ENCODE results near the gene MAMDC2. TPM values are rescaled to one million over a fixed set of nuclear protein-coding genes. Genes with fewer than 3 reads are reported as not detected.

The MAMDC2 gene
- total and polyA plus RNA-seq, 9 donors = 24.6 to 96.6 (median 69.5) TPM

DNA sequence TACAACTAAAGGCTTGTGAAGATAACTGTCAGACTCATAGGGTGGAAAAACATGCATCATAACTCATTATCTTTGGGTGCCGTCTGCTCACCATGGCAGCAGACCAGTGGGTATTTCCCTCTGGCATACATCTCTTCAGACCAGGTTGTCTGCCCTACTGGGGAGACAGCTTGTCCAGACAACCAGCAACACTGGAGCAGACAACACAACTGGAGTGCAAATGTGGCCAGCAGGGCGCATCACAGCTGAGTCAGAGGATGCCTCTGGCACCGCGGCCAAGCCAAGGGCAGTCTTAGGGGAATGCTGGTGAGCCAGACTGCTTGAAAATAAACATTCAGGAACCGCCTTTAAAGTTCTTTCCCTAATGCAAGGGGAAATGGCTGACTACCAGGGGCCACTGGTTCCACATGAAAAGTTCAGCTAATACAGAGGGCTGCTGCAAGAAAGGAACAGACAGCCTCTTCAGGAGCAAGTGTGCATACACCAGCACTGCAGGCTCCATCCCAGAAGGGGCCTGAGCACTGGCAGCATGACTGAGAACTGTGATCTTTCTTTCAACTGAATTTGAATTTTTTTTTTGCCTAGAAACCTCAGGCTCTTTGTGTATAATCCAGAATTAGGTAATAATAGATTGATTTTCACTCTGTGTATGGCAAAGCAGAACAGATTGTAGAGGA is 77.3 kb downstream of the MAMDC2 start:
- intact Hi-C loops (cut with DNase I) = loop anchor here in 2 of 4 donors (10.0 kb wide), 2 partner anchors 104 to 134 kb away; partner anchors contain the start of gene SMC5 (in 1 of the 2)
- TF ChIP-seq, protein P1, sequence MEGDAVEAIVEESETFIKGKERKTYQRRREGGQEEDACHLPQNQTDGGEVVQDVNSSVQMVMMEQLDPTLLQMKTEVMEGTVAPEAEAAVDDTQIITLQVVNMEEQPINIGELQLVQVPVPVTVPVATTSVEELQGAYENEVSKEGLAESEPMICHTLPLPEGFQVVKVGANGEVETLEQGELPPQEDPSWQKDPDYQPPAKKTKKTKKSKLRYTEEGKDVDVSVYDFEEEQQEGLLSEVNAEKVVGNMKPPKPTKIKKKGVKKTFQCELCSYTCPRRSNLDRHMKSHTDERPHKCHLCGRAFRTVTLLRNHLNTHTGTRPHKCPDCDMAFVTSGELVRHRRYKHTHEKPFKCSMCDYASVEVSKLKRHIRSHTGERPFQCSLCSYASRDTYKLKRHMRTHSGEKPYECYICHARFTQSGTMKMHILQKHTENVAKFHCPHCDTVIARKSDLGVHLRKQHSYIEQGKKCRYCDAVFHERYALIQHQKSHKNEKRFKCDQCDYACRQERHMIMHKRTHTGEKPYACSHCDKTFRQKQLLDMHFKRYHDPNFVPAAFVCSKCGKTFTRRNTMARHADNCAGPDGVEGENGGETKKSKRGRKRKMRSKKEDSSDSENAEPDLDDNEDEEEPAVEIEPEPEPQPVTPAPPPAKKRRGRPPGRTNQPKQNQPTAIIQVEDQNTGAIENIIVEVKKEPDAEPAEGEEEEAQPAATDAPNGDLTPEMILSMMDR (IDR thresholded peaks at IDR 0.05) = peak in 1 of 3 donors; percentile 37
- TF ChIP-seq POLR2A (IDR thresholded peaks at IDR 0.05) (no peak), EP300 (IDR thresholded peaks at IDR 0.05) (no peak)
- Histone ChIP-seq H3K4me3 (no peak overlapping the region), H3K27me3 (no peaks in the 10 kb centered on the region), H3K27ac (peak overlapping the region in 1 of 2 donors; percentile 16), H3K4me1 (ENCODE audit: insufficient read depth) (peaks cover 10% of the 10 kb centered on the region), H3K36me3 (no peaks in the 10 kb centered on the region), H3K9me3 (no peaks in the 10 kb centered on the region)
- DNase-seq = peak; percentile 48 to 79 (median 65)
- 26 to 56% (median 46%) methylated on average over 5 of the region's 5 CpGs for WGBS, 3 donors

DNA sequence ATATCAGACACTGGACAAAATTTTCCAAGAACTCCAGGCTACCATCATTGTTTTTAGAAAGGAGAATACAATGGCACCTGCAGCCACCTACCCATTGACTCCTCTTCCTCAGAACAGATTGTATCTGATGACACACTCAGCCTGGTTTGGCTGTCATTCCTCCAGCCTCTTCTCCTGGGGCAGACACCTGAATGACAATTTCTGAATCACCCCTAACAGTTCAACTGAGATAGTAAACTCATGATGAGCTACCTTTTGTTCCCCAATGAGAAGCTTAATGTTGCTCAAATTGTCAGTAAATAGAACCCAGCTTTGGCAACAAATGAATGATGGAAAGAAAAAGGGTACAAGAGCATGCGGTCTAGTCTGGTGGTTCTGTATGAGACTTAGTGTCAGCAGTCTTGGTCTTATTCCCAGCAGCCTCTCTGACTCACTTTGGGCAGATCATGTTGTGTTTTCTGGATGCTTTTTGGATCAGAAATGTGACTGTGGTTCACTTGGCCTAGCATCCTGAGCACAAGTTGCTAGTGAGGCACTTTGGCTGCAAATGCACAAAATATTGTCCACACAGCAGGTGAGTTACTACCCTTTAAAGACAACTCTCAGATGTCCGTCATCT is 78.3 kb downstream of the MAMDC2 start:
- peaks cover 15% of the 10 kb centered on the region for H3K4me1 ChIP-seq (ENCODE audit: insufficient read depth)

DNA sequence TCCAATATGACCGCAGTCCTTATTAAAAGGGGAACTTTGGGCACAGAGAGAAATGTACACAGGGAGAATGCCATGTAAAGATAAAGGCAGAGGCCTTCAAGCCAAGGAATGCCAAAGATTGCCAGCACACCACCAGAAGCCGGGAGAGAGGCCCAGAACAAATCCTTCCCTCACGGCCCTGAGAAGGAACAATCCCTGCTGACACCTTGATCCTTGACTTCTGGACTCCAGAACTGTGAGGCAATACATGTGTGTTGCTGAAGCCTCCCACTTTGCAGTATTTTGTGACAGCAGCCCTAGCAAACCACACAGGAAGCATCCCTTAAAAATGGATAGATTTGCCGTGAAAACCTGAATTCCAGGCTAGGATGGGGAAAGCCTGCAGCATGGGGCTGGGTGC is 80.0 kb downstream of the MAMDC2 start:
- peaks cover 24% of the 10 kb centered on the region for H3K4me1 ChIP-seq (ENCODE audit: insufficient read depth)
- intact Hi-C loops (cut with DNase I) = loop anchor here in 2 of 4 donors (10.0 kb wide), 2 partner anchors 101 to 131 kb away; partner anchors contain the start of gene SMC5 (in 1 of the 2)
- H3K36me3 ChIP-seq = no peaks in the 10 kb centered on the region
- TF ChIP-seq POLR2A (IDR thresholded peaks at IDR 0.05) (no peak), EP300 (IDR thresholded peaks at IDR 0.05) (no peak)
- TF ChIP-seq, protein P1 (IDR thresholded peaks at IDR 0.05) = no peak
- WGBS, 3 donors = 37 to 48% (median 38%) methylated on average over 4 of the region's 4 CpGs
- no peak overlapping the region for H3K4me3 ChIP-seq
- DNase-seq = peak in 3 of 5 donors; percentile 46 to 66 (median 57)
- H3K27me3 ChIP-seq = no peaks in the 10 kb centered on the region
- H3K9me3 ChIP-seq = no peaks in the 10 kb centered on the region
- no peak overlapping the region for H3K27ac ChIP-seq

More for the DNA sequence above, 78.3 kb downstream of the MAMDC2 start:
- Histone ChIP-seq H3K27ac (no peak overlapping the region), H3K4me3 (no peak overlapping the region), H3K9me3 (no peaks in the 10 kb centered on the region), H3K36me3 (no peaks in the 10 kb centered on the region), H3K27me3 (no peaks in the 10 kb centered on the region)
- 45 to 50% (median 48%) methylated on average over 2 of the region's 2 CpGs for WGBS, 3 donors
- intact Hi-C loops (cut with DNase I) = loop anchor here in 2 of 4 donors (10.0 kb wide), 2 partner anchors 103 to 133 kb away; partner anchors contain the start of gene SMC5 (in 1 of the 2)
- TF ChIP-seq, protein P1 (IDR thresholded peaks at IDR 0.05) = no peak
- TF ChIP-seq POLR2A (IDR thresholded peaks at IDR 0.05) = no peak
- TF ChIP-seq EP300 (IDR thresholded peaks at IDR 0.05) = no peak
- no peak for DNase-seq

DNA sequence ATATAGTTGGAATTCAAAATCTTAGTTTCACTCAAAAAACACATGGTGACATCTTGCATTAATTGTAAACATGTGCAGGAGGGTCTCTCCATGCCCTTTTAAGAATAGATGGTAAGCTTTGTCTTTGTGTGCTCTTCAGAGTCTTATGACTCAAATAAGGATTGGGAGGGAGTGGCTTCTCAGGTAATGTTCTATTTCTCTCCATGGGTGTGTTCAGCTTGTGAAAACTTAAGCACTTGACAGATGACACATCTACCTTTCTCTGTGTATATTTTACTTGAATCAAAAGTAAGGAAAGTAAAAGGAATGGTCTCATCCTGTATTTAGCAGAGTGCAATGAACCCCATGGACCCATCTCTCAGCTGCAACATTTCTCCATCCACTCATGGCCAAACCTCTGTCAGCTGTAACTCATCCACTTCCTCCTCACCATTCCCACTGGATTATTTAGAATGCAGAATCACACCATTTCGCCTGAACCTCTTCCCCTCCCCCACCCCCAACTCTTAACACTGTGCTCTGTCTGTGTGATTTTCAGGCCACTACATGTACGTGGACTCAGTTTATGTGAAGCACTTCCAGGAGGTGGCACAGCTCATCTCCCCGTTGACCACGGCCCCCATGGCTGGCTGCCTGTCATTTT is 82.1 kb downstream of the MAMDC2 start:
- peaks cover 23% of the 10 kb centered on the region for H3K4me1 ChIP-seq (ENCODE audit: insufficient read depth)
- no peak for DNase-seq
- H3K9me3 ChIP-seq = no peaks in the 10 kb centered on the region
- intact Hi-C loops (cut with DNase I) = loop anchor here in 2 of 4 donors (10.0 kb wide), 2 partner anchors 99 to 129 kb away; partner anchors contain the start of gene SMC5 (in 1 of the 2)
- TF ChIP-seq EP300 (IDR thresholded peaks at IDR 0.05) (no peak), POLR2A (IDR thresholded peaks at IDR 0.05) (no peak)
- TF ChIP-seq, protein P1 (IDR thresholded peaks at IDR 0.05) = no peak
- H3K4me3 ChIP-seq = no peak overlapping the region
- H3K27ac ChIP-seq = peak overlapping the region in 1 of 2 donors; percentile 52
- WGBS, 3 donors = 84 to 90% (median 88%) methylated on average over 4 of the region's 4 CpGs
- H3K36me3 ChIP-seq = no peaks in the 10 kb centered on the region
- H3K27me3 ChIP-seq = no peaks in the 10 kb centered on the region

Data from ovary (tissue), 9 donors.